Bronchial epithelial cell (primary cell): ENCODE data around the gene ASB18. TPM values are rescaled to one million over a fixed set of nuclear protein-coding genes. Genes with fewer than 3 reads are reported as not detected.

Source experiments
- DNase-seq: peaks from one replicate; pipeline ENCODE4 v3.0.0-alpha.2; 2010; ENCODE audit warnings: low read depth
- FAIRE-seq: peaks from 2 replicates; lab custom pipeline; 2011; peaks lifted over from hg19 to GRCh38; lab: Jason Lieb, UNC
- H3K27me3 ChIP-seq: 2 replicates; pipeline ENCODE4 v1.5.1; 2011; ENCODE audit warnings: low read length; ENCODE audit not compliant: control insufficient read depth, insufficient read depth
- H3K36me3 ChIP-seq: 2 replicates; pipeline ENCODE4 v1.5.1; 2011; ENCODE audit warnings: low read length; ENCODE audit not compliant: control insufficient read depth, insufficient read depth
- H3K4me3 ChIP-seq: 2 replicates; pipeline ENCODE4 v1.5.1; 2011; ENCODE audit warnings: mild to moderate bottlenecking, low read depth, low read length, control low read depth
- total RNA-seq: library from RNA; depleted of rRNA; stranded (reverse); fragments of >200 nt; gene quantifications from 2 replicates; pipeline ENCODE4 v1.2.1, GENCODE V29; 2014
- TF ChIP-seq, protein P1 (sequence below): IDR thresholded peaks from 2 replicates; pipeline ENCODE4 v1.5.1; 2011; ENCODE audit warnings: mild to moderate bottlenecking, moderate library complexity, low read length, control low read depth, inconsistent platforms; ENCODE audit not compliant: insufficient read depth, severe bottlenecking

The ASB18 gene
- total RNA-seq, 1 donor from 2014 or later: not detected

DNA sequence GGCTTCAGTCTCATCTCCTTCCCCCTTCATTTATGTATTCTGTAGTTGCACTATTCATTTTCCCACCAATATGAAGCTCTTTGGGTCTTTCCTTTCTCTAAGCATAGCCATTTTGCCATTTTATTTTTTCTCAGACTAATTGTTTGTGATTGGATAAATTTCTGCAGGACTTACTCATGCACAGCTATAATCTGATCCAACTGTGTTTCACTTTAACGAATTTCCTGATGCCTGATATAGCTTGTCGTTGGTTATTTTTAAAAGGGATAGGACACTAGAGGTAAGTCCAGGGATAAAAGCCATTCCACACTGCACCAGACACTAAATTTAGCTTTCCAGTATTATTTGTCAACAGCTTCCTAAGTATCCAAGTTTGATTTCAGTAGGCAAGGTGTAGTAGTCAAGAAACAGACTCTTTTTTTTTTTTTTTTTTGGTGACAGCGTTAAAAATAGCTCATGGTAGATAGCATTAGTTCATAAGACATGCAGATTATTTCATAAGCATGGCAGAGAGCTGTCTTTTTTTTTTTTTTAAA lies 17.4 kb downstream of the ASB18 start:
- no peak for DNase-seq
- no peaks in the 10 kb centered on the region for H3K36me3 ChIP-seq
- peaks cover 11% of the 10 kb centered on the region for H3K27me3 ChIP-seq
- TF ChIP-seq, protein P1, sequence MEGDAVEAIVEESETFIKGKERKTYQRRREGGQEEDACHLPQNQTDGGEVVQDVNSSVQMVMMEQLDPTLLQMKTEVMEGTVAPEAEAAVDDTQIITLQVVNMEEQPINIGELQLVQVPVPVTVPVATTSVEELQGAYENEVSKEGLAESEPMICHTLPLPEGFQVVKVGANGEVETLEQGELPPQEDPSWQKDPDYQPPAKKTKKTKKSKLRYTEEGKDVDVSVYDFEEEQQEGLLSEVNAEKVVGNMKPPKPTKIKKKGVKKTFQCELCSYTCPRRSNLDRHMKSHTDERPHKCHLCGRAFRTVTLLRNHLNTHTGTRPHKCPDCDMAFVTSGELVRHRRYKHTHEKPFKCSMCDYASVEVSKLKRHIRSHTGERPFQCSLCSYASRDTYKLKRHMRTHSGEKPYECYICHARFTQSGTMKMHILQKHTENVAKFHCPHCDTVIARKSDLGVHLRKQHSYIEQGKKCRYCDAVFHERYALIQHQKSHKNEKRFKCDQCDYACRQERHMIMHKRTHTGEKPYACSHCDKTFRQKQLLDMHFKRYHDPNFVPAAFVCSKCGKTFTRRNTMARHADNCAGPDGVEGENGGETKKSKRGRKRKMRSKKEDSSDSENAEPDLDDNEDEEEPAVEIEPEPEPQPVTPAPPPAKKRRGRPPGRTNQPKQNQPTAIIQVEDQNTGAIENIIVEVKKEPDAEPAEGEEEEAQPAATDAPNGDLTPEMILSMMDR: no peak
- no peak for FAIRE-seq
- no peak overlapping the region for H3K4me3 ChIP-seq

DNA sequence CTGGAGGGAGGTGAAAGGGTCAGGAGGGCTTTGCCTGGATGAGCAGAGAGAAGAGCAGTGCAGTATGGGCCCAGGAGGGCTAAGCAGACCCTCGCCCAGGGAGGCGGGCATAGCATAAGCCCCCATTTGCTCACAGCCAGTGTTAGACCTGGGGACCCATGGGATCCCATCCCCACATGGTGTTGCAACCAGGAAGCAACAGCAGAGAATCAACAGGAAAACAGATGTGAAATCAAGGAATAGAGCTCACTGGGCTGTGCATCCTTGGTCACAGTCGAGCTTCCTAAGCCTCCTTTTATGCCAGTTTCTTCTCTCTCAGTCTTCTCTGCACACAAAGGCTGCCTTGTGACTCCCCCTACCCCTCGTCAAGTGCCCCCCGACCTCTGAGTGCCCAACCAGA lies 19.9 kb downstream of the ASB18 start:
- Histone ChIP-seq H3K27me3 (peaks cover 15% of the 10 kb centered on the region), H3K4me3 (no peak overlapping the region), H3K36me3 (no peaks in the 10 kb centered on the region)
- DNase-seq (no peak), FAIRE-seq (no peak)
- TF ChIP-seq, protein P1: no peak

DNA sequence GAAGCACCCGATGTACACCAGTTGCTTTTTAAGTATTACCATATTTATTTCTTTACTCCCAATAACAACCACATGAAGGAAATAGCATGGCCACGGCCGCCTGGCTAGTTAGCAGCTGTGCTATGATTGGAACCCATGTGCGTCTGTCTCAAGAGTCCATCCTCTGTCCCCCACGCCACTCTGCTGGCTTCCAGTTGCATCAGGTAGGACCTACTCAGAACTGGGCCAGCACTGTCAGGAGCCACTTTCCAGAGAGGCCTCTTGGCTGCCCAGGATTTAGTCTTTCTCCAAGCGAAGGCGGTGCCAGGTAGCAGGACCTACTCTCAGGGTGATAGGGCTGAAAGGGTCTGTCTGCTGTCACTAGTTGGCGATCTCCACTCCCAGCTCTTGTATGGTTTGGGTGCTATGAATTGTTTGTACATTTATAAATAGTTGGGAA lies 22.1 kb downstream of the ASB18 start:
- Histone ChIP-seq H3K4me3 (no peak overlapping the region), H3K27me3 (peaks cover 22% of the 10 kb centered on the region), H3K36me3 (no peaks in the 10 kb centered on the region)
- DNase-seq (no peak), FAIRE-seq (no peak)
- TF ChIP-seq, protein P1: no peak

DNA sequence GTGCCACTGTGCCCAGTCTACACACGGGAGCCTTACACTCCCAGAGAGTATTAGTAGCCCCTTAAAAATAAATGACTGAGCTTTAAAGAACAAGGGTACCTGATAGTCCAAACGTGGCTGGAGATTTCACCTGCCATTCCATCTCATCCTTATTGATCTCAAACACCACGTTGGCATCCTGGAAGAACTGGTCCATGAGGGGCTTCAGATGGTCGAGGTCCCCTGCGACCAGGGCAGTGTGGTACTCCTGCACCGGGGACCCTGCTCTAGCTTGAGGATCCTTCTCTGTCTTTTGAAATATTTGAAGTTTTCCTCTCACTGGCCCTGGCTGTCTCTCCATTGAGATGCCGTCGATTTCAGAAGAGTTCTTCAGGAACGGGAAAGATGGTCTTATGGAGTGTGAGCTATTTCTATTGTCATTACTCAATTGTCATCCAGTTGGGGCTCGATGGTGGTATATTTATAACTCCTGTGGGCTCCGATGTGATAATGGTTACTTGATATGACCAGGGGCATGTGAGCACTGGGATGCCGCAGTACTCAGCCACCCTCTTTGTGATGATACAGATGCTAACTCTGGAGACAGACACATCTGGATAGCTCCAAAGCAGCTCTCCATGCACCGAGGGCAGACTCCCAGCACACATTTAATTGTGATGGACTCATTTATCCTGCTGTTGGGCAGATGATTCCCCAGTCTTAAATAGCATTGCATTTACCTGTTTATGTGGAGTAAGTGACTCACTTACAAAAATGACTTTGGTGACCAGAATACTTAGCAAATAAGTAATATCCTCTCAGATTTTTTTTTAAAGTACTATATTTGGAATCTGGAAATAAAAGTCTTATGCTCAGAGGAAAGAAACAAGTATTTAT lies 22.8 kb downstream of the ASB18 start:
- TF ChIP-seq, protein P1: no peak
- DNase-seq: no peak
- H3K36me3 ChIP-seq: no peaks in the 10 kb centered on the region
- peaks cover 29% of the 10 kb centered on the region for H3K27me3 ChIP-seq
- FAIRE-seq: no peak
- H3K4me3 ChIP-seq: no peak overlapping the region

DNA sequence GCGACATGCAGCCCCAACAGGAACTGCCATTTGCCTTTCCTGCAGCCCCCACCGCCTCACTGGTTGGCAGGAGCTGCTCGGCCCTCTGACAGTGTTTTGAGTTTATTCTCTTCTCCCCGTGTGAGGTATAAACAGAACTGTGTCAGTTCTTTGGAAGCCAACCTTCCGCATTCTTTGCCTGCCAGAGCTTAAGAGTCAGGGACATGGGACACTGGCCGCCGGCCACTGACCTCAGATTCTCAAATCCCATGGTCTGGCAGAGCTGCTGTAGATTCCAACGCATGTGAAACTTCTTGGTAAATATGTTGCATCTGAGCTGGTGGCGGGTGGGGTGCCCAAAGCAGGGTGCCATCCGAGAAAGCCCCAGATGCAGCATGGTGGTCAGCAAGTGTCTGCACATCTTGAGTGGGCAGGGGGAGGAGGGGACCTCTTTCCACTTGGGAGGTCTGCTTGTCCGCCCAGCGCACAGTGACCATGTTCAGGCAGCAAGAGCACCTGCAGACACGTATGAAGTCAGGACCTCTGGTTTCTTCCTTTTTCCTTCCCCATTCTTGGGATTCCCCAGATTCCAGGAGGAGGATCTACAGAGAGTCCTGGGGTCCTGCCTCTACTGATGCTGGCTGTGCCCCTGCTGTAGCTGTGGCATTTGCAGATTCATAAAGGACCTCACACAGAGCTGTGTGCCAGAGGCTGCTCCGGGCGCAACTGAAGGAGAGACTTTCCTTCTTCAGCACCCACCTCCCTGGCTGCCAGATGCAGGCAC lies 23.8 kb downstream of the ASB18 start:
- H3K27me3 ChIP-seq: peaks cover 33% of the 10 kb centered on the region
- FAIRE-seq: no peak

More for the DNA sequence above, 23.8 kb downstream of the ASB18 start:
- TF ChIP-seq, protein P1: no peak
- DNase-seq: no peak
- Histone ChIP-seq H3K4me3 (no peak overlapping the region), H3K36me3 (no peaks in the 10 kb centered on the region)
